ENCODE results near the gene MTCL1. TPM values are rescaled to one million over a fixed set of nuclear protein-coding genes. Genes with fewer than 3 reads are reported as not detected.

MTCL1 gene
- polyA plus RNA-seq, 3 donors: not detected

- Histone ChIP-seq H3K4me1 (ENCODE audit: control insufficient read depth in 1 of 2, insufficient read depth in 2 of 2, low read length in 2 of 2) (no peaks in the 10 kb centered on the region), H3K4me3 (replicated peaks in 1 of 3; ENCODE audit: low read depth in 2 of 3, low read length in 3 of 3) (no peak overlapping the region), H3K36me3 (replicated peaks in 1 of 2; ENCODE audit: control insufficient read depth in 1 of 2, insufficient read depth in 2 of 2, low read length in 2 of 2) (no peaks in the 10 kb centered on the region), H3K4me2 (replicated peaks; ENCODE audit: extremely low read depth, low read length, poor library complexity, severe bottlenecking) (no peak overlapping the region), H3K27me3 (ENCODE audit: control insufficient read depth in 2 of 2, insufficient read depth in 2 of 2, low read length in 2 of 2) (no peaks in the 10 kb centered on the region), H2AFZ (ENCODE audit: insufficient read depth, low read depth, low read length, poor library complexity, severe bottlenecking) (no peak overlapping the region), H3K27ac (ENCODE audit: low read depth in 1 of 2, low read length in 2 of 2) (no peak overlapping the region), H3K9me3 (replicated peaks in 1 of 2; ENCODE audit: control insufficient read depth in 1 of 2, insufficient read depth in 1 of 2, low read length in 2 of 2) (peaks cover 7 to 9% of the 10 kb centered on the region in 2 donors), H3K9ac (ENCODE audit: insufficient read depth, low read length, poor library complexity, severe bottlenecking) (no peak overlapping the region), H4K20me1 (ENCODE audit: insufficient read depth, low read length) (no peaks in the 10 kb centered on the region), H3K79me2 (ENCODE audit: insufficient read depth, low read length) (no peaks in the 10 kb centered on the region)
- DNase-seq: no peak
- no peak for TF ChIP-seq CTCF (IDR thresholded peaks at IDR 0.05)
- Mint-ChIP-seq H3K27me3 (ENCODE audit: low read depth in 3 of 3) (peaks cover 0 to 2% (median 0%) of the 10 kb centered on the region in 3 donors), H3K4me3 (no peak overlapping the region), H3K4me1 (no peaks in the 10 kb centered on the region), H3K9me3 (peaks cover 4 to 21% (median 10%) of the 10 kb centered on the region in 7 donors), H3K27ac (no peak overlapping the region), H3K36me3 (no peaks in the 10 kb centered on the region)
- intact Hi-C loops (cut with micrococcal nuclease): no loop called here
- WGBS (ENCODE audit: insufficient coverage): 93% methylated on average over 3 of the region's 4 CpGs
These were observed 136.6 kb downstream of the MTCL1 start for GRCh38 chr18:8841781-8842485.

- H3K4me1 Mint-ChIP-seq: no peaks in the 10 kb centered on the region
- H3K36me3 Mint-ChIP-seq: no peaks in the 10 kb centered on the region
- H3K27me3 Mint-ChIP-seq (ENCODE audit: low read depth in 3 of 3): peaks cover 0 to 2% (median 2%) of the 10 kb centered on the region in 3 donors
- no peak overlapping the region for H3K4me3 ChIP-seq (replicated peaks in 1 of 3; ENCODE audit: low read depth in 2 of 3, low read length in 3 of 3)
- H3K9me3 ChIP-seq (replicated peaks in 1 of 2; ENCODE audit: control insufficient read depth in 1 of 2, insufficient read depth in 1 of 2, low read length in 2 of 2): peaks cover 1 to 5% of the 10 kb centered on the region in 2 donors
- H3K27ac Mint-ChIP-seq: peak overlapping the region in 1 of 7 donors; percentile 1
- H3K9me3 Mint-ChIP-seq: peaks cover 0 to 15% (median 5%) of the 10 kb centered on the region in 7 donors
- H3K79me2 ChIP-seq (ENCODE audit: insufficient read depth, low read length): no peaks in the 10 kb centered on the region
- no peak for DNase-seq
- no peak overlapping the region for H3K27ac ChIP-seq (ENCODE audit: low read depth in 1 of 2, low read length in 2 of 2)
- H3K4me1 ChIP-seq (ENCODE audit: control insufficient read depth in 1 of 2, insufficient read depth in 2 of 2, low read length in 2 of 2): no peaks in the 10 kb centered on the region
- no peaks in the 10 kb centered on the region for H3K36me3 ChIP-seq (replicated peaks in 1 of 2; ENCODE audit: control insufficient read depth in 1 of 2, insufficient read depth in 2 of 2, low read length in 2 of 2)
- no peak for TF ChIP-seq CTCF (IDR thresholded peaks at IDR 0.05)
- no peak overlapping the region for H3K4me3 Mint-ChIP-seq
- no peak overlapping the region for H3K4me2 ChIP-seq (replicated peaks; ENCODE audit: extremely low read depth, low read length, poor library complexity, severe bottlenecking)
- H3K9ac ChIP-seq (ENCODE audit: insufficient read depth, low read length, poor library complexity, severe bottlenecking): no peak overlapping the region
- intact Hi-C loops (cut with micrococcal nuclease): no loop called here
- no peak overlapping the region for H2AFZ ChIP-seq (ENCODE audit: insufficient read depth, low read depth, low read length, poor library complexity, severe bottlenecking)
- WGBS (ENCODE audit: insufficient coverage): no CpG with 5 or more reads among the region's 5 CpGs
- H3K27me3 ChIP-seq (ENCODE audit: control insufficient read depth in 2 of 2, insufficient read depth in 2 of 2, low read length in 2 of 2): no peaks in the 10 kb centered on the region
- no peaks in the 10 kb centered on the region for H4K20me1 ChIP-seq (ENCODE audit: insufficient read depth, low read length)
These were observed 137.2 kb downstream of the MTCL1 start for GRCh38 chr18:8842506-8842905.
